ENCODE results near the gene IGF2BP3.

DNA sequence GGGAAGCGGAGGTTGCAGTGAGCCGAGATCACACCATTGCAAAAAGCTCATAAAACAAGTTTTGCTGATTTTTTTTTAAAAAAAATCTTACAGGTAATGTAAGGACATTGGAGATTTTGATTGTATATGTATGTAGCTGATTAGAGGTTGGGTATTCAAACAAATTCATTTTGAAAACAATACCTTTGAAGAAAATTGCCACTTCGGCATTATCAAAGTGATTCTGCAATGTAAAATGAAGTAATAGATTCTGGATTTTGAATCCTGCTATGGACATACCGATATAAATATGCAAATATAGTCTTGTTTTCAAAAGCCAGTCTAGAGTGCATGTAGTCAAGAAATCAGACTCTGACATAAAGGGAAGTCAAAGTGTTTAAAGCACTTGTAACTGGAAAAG is 12.4 kb upstream of the IGF2BP3 start:
- TF ChIP-seq POLR2AphosphoS5 (IDR thresholded peaks at IDR 0.05; ENCODE audit: low read depth, low read length), result no peak
- no peak for TF ChIP-seq POLR2A (IDR thresholded peaks at IDR 0.05; ENCODE audit: low read depth, low read length)

Measured in GM12891 (cell line).